Glomerular visceral epithelial cell (primary cell): Measurements from ENCODE around the gene SH3GL3.

Experiments
- DNase-seq: peaks from one replicate; pipeline ENCODE4 v3.0.0-alpha.2; 2016; ENCODE audit errors: extremely low spot score

The SH3GL3 gene

GRCh38 chr15:83565553-83566159 lies 118.5 kb downstream of the SH3GL3 start:
- DNase-seq: peak; percentile 55

DNA sequence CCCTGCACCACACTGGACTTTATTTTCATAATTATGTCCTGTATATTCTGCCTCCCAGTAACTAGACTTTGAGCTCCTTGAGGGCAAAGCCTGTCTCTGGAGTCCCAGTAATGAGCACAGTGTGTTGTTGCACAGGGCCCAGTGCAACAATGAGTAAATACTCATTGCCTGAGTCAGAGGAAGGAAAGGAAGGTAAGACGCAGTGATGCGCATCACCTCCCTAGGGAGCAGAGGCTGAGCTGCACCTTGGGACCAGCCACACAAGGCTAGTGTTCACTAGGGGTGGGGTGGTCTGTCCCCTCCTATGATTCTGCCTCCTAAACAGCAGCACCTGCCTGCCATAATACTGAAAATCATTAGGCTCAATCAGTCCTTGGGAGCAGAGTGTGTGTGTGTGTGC lies 120.2 kb downstream of the SH3GL3 start:
- DNase-seq: no peak

- no peak for DNase-seq
Measured at GRCh38 chr15:83569341-83569740, 122.2 kb downstream of the SH3GL3 start.

GRCh38 chr15:83570756-83571155 lies 123.6 kb downstream of the SH3GL3 start:
- no peak for DNase-seq

DNA sequence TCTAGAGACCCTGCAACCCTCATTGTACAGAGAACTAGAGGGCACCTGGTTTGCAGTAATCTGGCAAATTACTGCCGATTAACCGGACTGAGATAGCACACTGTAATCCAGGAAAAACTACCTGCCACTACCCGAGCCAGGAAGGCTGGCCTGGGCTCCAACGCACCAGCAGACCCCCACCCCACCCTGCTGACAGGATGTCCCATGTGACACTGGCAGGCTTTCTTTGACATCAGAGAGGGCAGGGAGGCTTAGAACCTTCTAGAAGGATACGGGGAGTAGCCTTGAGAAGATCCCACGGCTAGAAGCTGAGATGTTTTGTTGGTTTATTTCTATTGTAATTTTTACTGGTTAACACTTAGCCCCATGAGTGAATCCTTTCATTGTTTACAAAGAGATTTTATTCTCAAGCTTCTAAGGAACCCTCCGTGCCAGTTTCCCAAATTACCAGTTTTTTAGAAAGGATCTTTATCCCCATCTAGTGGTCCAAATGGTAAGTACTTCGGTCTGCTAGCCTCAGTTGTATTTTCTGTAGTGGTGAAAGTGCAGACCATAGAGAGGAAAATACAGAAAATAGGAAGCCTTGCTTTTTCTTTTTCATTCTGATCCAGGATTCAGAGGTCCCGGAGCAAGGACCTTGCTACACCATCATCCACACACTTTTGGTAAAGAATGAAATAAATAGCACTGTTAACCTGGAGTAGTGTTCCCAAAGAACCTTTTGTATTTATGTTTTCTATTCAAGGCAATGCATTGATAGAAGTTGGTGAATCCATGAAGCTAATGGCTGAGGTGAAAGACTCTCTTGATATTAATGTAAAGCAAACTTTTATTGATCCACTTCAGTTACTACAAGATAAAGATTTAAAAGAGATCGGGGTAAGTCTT lies 124.9 kb downstream of the SH3GL3 start:
- DNase-seq: no peak

- no peak for DNase-seq
Measured at GRCh38 chr15:83574345-83574744, 127.2 kb downstream of the SH3GL3 start.

DNA sequence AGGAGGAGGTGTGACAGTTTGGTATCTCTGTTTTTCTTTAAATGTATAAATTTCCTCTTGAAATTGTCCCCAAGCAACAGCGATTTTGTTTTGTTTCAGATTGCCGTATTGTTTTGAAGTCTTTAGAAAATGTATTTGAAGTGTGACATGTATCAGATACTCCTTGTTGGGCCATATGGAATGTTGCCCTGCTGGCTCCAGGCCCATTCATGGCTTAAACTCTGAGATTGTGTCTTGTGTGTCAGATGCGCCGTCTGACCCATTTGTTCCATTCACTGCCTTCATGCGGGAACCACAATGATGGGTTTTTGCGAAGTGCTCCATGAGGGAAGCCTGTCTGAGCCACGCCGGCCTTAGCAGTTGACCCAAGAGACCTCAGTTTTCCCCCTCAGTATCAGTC lies 131.6 kb downstream of the SH3GL3 start:
- DNase-seq: no peak

DNA sequence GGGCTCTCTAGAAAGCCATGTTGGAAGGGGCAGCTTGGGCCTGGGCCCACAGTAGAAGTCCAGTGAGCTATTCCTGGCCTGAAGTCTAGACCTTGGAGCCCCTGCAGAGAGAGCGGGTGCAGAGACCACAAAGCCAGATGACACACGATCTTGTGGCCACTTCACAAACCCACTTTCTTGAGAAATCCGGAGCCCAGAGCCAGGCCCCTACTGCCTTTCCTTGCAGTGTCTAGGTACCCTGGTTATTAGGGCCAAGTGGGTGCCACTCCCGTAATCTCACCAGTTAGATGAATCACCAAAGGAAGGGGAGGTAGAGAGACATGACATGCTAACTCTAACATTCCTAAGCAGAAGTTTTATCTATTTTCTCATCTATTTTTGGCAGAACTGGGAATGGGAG lies 134.2 kb downstream of the SH3GL3 start:
- peak; percentile 85 for DNase-seq

DNA sequence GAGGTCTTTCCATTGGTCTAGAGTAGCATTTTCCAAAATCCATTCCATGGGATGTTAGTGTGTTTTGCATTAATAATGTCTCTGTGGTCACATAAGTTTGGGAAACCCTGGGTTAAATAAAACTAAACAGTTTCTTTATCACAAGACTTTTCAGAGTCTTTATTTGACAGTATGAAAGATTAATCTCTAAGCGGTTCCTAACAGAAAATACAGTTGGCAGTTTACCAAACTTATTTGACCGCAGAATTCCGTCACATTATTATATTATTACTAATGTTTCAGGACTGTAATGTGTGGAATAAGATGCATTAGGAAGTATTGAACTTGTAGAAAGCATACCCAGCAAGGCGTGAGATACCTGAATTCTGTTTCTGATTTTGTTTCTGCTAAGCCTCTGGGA lies 135.2 kb downstream of the SH3GL3 start:
- peak; percentile 41 for DNase-seq

DNA sequence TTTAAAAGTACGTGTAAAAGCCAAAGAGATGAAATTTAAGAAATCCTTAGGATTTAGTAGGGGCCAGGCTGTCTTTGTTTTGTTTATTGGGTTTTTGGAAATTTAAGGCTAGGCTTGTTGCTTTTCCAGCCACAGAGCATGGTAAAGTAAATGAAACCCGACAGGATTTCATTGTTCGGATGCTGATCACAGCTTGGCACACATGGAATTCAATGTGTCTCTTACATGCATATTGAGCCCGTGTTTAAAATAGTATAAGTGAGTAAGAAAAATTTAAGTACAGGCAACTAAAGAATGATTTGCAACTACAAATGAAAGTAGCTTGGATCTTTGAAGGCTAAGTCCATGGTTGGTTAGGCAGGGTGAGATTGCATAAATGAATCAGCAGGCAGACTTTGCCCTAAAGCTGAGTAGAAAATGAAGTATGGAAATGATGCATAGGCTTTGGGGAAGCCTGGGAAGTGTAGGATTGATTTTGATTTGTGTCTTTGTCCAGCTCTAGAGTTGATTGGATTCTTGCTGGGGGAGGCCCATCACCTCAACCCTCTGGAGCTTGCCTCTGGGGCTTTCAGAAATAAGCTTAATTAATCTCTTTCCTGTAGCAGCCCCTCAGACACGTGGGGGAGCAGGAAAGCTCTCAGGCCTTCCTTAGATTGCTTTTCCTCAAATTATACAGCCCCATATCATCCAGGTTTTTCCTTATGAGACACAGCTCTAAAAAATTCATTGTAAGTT lies 138.6 kb downstream of the SH3GL3 start:
- peak; percentile 41 for DNase-seq

- no peak for DNase-seq
Measured at GRCh38 chr15:83587091-83587490, 139.9 kb downstream of the SH3GL3 start.

DNA sequence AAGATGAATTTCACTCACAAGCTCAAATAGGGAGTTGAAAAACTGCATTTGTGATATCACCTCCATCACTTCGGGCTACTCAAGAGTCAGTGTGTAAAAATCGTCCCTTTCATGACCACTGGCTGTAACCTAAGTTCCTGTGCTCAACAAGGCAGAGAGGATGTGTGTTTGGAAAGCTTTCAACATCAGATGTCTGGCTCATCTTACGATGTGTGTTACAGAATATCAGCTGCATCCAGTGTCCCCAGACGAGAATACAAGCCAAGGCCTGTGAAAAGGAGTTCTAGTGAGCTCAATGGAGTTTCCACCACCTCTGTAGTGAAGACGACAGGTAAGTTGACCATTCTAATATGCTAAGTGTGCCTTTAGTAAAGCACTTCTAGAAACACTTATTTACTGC lies 141.3 kb downstream of the SH3GL3 start:
- DNase-seq: no peak

DNA sequence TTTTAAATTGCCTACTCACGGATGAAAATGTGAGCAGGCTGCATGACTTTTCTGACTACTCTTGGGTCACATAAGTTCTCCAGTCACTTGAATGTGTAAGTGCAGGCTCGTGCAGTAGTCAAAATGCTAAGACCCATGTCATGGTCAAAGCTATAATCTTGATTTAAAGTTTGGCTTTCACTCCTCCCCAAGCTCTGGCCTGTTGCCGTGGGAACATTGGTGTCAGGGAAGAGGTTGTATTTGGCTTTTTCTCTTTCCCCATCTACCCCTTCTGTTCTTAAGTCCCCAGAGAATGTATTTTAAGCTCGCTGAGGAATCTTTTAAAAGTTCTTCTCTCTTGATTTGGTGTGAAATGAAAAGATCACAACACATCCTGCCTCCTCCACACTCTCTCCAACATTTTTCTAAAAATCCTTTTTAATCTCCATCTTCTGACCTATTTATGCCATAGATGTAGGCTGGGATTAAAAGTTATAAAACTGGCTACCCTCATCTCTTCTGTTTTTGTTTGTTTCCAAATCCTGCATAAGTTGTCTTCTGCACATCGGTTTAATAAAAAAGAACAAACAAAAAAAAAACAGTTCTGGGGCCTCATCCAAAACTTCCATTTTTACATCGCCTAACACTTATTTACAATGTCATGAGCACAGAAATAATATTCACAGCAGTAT lies 145.4 kb downstream of the SH3GL3 start:
- no peak for DNase-seq

GRCh38 chr15:83595191-83595590 lies 148.1 kb downstream of the SH3GL3 start:
- DNase-seq: no peak

GRCh38 chr15:83598031-83598430 lies 150.9 kb downstream of the SH3GL3 start:
- DNase-seq: no peak

DNA sequence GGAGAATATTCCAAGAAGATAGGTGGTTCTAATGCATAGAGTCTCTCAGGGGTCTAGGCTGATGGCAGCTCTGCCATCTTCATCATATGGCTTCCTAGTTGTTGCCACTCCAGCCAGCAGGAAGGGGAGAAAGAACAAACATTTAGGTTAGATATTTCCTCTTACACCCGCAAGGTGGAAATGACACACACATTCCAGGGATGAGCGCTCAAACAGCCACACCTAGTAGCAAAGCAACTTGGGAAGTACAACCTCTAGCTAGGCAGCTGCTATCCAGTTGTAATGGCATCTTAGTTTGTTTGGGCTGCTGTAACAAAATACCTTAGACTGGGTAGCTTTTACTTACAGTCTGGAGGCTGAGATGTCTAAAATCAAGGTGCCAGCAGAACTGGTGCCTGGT lies 154.9 kb downstream of the SH3GL3 start:
- peak; percentile 50 for DNase-seq

DNA sequence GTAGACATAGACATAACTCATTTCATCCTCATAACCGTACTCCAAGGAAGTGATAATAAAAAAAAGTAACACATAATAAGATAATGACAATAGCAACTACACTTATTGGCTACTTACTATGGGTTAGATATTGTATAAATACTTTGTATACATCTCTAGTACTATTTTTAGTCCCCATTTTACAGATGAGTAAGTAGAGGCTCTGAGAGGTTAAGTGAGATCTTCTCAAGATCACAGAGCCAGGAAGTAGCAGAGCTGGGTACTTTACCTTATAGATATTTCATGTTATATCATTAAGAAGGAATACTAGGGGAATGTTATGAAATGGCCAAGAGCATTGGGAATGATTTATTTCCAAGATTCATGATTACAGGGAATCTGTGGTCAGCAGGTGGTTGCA lies 157.4 kb downstream of the SH3GL3 start:
- DNase-seq: no peak

DNA sequence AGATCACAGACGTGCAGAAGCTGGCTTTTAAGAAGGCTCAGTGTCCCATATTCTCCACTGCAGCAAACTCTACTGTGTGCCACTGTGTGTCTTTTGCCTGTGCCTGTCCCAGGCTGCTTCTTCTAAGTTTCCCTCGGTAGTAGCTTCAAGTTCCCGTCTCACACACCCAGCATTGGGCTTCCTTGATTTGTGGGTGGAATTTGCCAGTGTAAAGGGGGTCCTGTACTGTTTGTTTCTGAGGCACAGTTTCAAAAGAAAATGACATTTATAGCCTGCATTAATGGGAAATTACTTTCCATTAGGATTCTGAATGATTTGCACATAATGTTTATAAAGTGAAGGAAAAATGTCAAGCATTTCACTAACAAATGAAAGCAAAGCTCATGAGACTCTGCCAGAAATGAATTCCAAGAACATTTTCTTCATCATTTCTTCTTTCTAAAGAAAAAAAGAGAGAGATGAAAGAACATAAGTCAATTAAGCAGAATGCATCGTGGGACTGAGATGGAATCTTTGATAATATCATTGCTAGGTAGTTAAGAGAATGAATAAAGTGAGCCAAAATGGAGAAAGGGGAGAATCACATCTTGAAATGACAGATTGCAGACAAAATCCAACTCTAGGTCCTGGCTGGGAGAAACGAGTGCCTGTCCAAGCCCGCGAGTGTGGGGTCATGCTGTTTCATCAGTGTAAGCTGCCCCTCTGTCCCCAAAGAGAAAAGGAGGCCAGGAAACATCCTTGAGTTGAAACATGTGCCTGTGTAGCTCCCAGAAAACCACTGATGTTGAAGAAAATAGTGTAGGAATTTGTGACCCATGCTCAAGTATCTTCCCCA lies 158.2 kb downstream of the SH3GL3 start:
- no peak for DNase-seq

- no peak for DNase-seq
Measured at GRCh38 chr15:83610132-83610531, 163.0 kb downstream of the SH3GL3 start.

DNA sequence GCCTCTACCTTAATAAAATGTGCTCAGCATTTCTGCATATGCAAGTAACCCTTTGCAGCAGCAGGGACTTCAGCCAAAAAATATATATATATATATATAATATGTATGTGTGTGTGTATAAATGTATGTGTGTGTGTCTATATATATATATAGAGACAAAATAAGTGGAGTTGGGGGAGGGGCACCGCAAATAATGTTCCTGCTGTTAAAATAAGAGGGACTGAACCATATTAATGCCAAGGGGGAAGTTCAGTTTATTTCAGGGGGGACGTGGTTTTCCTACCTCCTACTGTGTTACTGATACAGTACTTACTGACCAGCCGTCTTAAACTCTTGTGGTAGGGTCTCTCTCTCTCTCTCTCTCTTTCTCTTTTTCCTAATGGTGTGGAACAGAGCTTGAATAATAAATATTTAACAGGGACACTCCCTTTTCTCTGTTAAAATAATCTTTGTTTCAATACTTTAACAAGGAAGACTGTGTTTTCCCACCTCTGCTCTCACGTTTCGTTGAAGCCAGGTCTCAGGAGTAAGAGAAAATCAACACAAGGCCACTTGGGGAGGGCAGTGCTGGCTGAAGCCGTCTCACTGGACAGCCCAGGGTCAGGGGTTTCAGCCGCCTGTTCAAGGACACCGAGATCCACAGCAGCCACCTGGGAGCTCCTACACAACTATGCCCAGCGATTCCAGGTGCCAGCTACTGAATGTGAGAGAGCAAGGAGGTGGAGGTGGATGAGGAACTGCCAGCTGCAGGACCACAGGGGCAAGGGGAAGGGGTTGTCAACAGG lies 164.0 kb downstream of the SH3GL3 start:
- DNase-seq: no peak
